ENCODE results near the gene SOAT1.

Gene SOAT1

DNA sequence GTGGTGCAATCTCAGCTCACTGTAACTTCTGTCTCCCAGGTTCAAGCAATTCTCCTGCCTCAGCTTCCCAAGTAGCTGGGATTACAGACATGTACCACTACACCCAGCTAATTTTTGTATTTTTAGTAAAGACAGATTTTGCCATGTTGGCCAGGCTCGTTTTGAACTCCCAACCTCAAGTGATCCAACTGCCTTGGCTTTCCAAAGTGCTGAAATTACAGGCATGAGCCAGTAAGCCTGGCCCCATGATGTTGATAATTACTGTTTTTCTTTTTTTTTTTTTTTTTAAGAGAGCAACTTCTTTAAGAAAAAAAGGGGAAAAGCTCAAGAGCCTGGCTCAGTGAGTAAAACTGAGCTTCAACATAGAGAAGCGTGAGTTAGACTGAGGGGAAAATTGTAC lies 9.6 kb upstream of the SOAT1 start:
- Histone ChIP-seq H2AK5ac (ENCODE audit: low read depth, low read length) (no peak overlapping the region), H3K27ac (replicated peaks; ENCODE audit: low read length) (no peak overlapping the region), H3K27me3 (ENCODE audit: control insufficient read depth in 3 of 3, insufficient read depth in 3 of 3, low read depth in 1 of 3, low read length in 3 of 3) (no peaks in the 10 kb centered on the region), H3K4me1 (ENCODE audit: control insufficient read depth in 2 of 2, insufficient read depth in 1 of 2, low read depth in 1 of 2, low read length in 2 of 2) (no peaks in the 10 kb centered on the region), H3K9ac (ENCODE audit: low read depth, low read length, poor library complexity) (no peak overlapping the region), H3K36me3 (replicated peaks in 1 of 2; ENCODE audit: control insufficient read depth in 2 of 2, insufficient read depth in 2 of 2, low read length in 2 of 2) (no peaks in the 10 kb centered on the region), H3K4me2 (ENCODE audit: insufficient read depth, low read length, poor library complexity, severe bottlenecking) (no peak overlapping the region), H3K9me3 (replicated peaks in 1 of 2; ENCODE audit: control insufficient read depth in 2 of 2, insufficient read depth in 1 of 2, low read depth in 1 of 2, low read length in 2 of 2) (peaks cover 0 to 5% of the 10 kb centered on the region in 2 donors), H3K4ac (ENCODE audit: low read length) (no peak overlapping the region), H3K14ac (ENCODE audit: low read length) (no peak overlapping the region), H3K4me3 (ENCODE audit: low read length in 2 of 2) (no peak overlapping the region), H3K79me1 (ENCODE audit: low read depth, low read length) (no peaks in the 10 kb centered on the region), H2BK12ac (ENCODE audit: low read length) (no peak overlapping the region), H2BK5ac (ENCODE audit: low read length) (no peak overlapping the region), H2AFZ (ENCODE audit: low read length) (no peak overlapping the region), H4K8ac (ENCODE audit: low read depth, low read length) (no peak overlapping the region), H2BK15ac (ENCODE audit: low read length) (no peak overlapping the region), H3K18ac (ENCODE audit: low read length) (no peak overlapping the region), H3K23ac (ENCODE audit: low read depth, low read length, poor library complexity) (no peak overlapping the region), H2BK120ac (ENCODE audit: low read depth, low read length) (no peak overlapping the region), H4K91ac (ENCODE audit: low read depth, low read length, poor library complexity) (no peak overlapping the region)
- no peak for DNase-seq (ENCODE audit: low spot score)
- no CpG with 5 or more reads among the region's 2 CpGs for WGBS, 2 donors (ENCODE audit: extremely low coverage in 2 of 2, insufficient read length in 2 of 2, insufficient replicate concordance in 1 of 2)

GRCh38 chr1:179287946-179288345 lies 5.7 kb upstream of the SOAT1 start:
- H3K14ac ChIP-seq (ENCODE audit: low read length) = no peak overlapping the region
- no peak for DNase-seq (ENCODE audit: low spot score)
- no peak overlapping the region for H3K27ac ChIP-seq (replicated peaks; ENCODE audit: low read length)
- H3K4ac ChIP-seq (ENCODE audit: low read length) = no peak overlapping the region
- no peak overlapping the region for H4K8ac ChIP-seq (ENCODE audit: low read depth, low read length)
- H3K9ac ChIP-seq (ENCODE audit: low read depth, low read length, poor library complexity) = no peak overlapping the region
- H3K4me1 ChIP-seq (ENCODE audit: control insufficient read depth in 2 of 2, insufficient read depth in 1 of 2, low read depth in 1 of 2, low read length in 2 of 2) = peaks cover 0 to 4% of the 10 kb centered on the region in 2 donors
- no peak overlapping the region for H3K4me2 ChIP-seq (ENCODE audit: insufficient read depth, low read length, poor library complexity, severe bottlenecking)
- H2BK120ac ChIP-seq (ENCODE audit: low read depth, low read length) = no peak overlapping the region
- H2AK5ac ChIP-seq (ENCODE audit: low read depth, low read length) = no peak overlapping the region
- no peaks in the 10 kb centered on the region for H3K9me3 ChIP-seq (replicated peaks in 1 of 2; ENCODE audit: control insufficient read depth in 2 of 2, insufficient read depth in 1 of 2, low read depth in 1 of 2, low read length in 2 of 2)
- no peak overlapping the region for H2BK12ac ChIP-seq (ENCODE audit: low read length)
- no peak overlapping the region for H2AFZ ChIP-seq (ENCODE audit: low read length)
- H3K27me3 ChIP-seq (ENCODE audit: control insufficient read depth in 3 of 3, insufficient read depth in 3 of 3, low read depth in 1 of 3, low read length in 3 of 3) = no peaks in the 10 kb centered on the region
- H3K23ac ChIP-seq (ENCODE audit: low read depth, low read length, poor library complexity) = no peak overlapping the region
- H3K18ac ChIP-seq (ENCODE audit: low read length) = no peak overlapping the region
- no peak overlapping the region for H3K4me3 ChIP-seq (ENCODE audit: low read length in 2 of 2)
- H2BK15ac ChIP-seq (ENCODE audit: low read length) = no peak overlapping the region
- no CpG with 5 or more reads among the region's 6 CpGs for WGBS, 2 donors (ENCODE audit: extremely low coverage in 2 of 2, insufficient read length in 2 of 2, insufficient replicate concordance in 1 of 2)
- no peak overlapping the region for H4K91ac ChIP-seq (ENCODE audit: low read depth, low read length, poor library complexity)
- no peak overlapping the region for H2BK5ac ChIP-seq (ENCODE audit: low read length)
- no peaks in the 10 kb centered on the region for H3K79me1 ChIP-seq (ENCODE audit: low read depth, low read length)
- no peaks in the 10 kb centered on the region for H3K36me3 ChIP-seq (replicated peaks in 1 of 2; ENCODE audit: control insufficient read depth in 2 of 2, insufficient read depth in 2 of 2, low read length in 2 of 2)

- Histone ChIP-seq H3K27ac (replicated peaks; ENCODE audit: low read length) (no peak overlapping the region), H3K4ac (ENCODE audit: low read length) (no peak overlapping the region), H3K14ac (ENCODE audit: low read length) (no peak overlapping the region), H2AK5ac (ENCODE audit: low read depth, low read length) (no peak overlapping the region), H4K91ac (ENCODE audit: low read depth, low read length, poor library complexity) (no peak overlapping the region), H3K4me2 (ENCODE audit: insufficient read depth, low read length, poor library complexity, severe bottlenecking) (no peak overlapping the region), H3K9me3 (replicated peaks in 1 of 2; ENCODE audit: control insufficient read depth in 2 of 2, insufficient read depth in 1 of 2, low read depth in 1 of 2, low read length in 2 of 2) (no peaks in the 10 kb centered on the region), H2AFZ (ENCODE audit: low read length) (no peak overlapping the region), H2BK12ac (ENCODE audit: low read length) (no peak overlapping the region), H3K23ac (ENCODE audit: low read depth, low read length, poor library complexity) (no peak overlapping the region), H2BK15ac (ENCODE audit: low read length) (no peak overlapping the region), H3K4me3 (ENCODE audit: low read length in 2 of 2) (no peak overlapping the region), H3K79me1 (ENCODE audit: low read depth, low read length) (no peaks in the 10 kb centered on the region), H2BK5ac (ENCODE audit: low read length) (no peak overlapping the region), H4K8ac (ENCODE audit: low read depth, low read length) (no peak overlapping the region), H3K4me1 (ENCODE audit: control insufficient read depth in 2 of 2, insufficient read depth in 1 of 2, low read depth in 1 of 2, low read length in 2 of 2) (peaks cover 0 to 4% of the 10 kb centered on the region in 2 donors), H3K18ac (ENCODE audit: low read length) (no peak overlapping the region), H3K36me3 (replicated peaks in 1 of 2; ENCODE audit: control insufficient read depth in 2 of 2, insufficient read depth in 2 of 2, low read length in 2 of 2) (no peaks in the 10 kb centered on the region), H2BK120ac (ENCODE audit: low read depth, low read length) (no peak overlapping the region), H3K9ac (ENCODE audit: low read depth, low read length, poor library complexity) (no peak overlapping the region), H3K27me3 (ENCODE audit: control insufficient read depth in 3 of 3, insufficient read depth in 3 of 3, low read depth in 1 of 3, low read length in 3 of 3) (no peaks in the 10 kb centered on the region)
- WGBS, 2 donors (ENCODE audit: extremely low coverage in 2 of 2, insufficient read length in 2 of 2, insufficient replicate concordance in 1 of 2) = no CpG with 5 or more reads among the region's 2 CpGs
- DNase-seq (ENCODE audit: low spot score) = no peak
These were observed 4.6 kb upstream of the SOAT1 start for GRCh38 chr1:179288977-179289376.

GRCh38 chr1:179295164-179295755 lies 1.7 kb downstream of the SOAT1 start:
- Histone ChIP-seq H2BK12ac (ENCODE audit: low read length) (no peak overlapping the region), H3K23ac (ENCODE audit: low read depth, low read length, poor library complexity) (no peak overlapping the region), H2BK5ac (ENCODE audit: low read length) (no peak overlapping the region), H3K4me1 (ENCODE audit: control insufficient read depth in 2 of 2, insufficient read depth in 1 of 2, low read depth in 1 of 2, low read length in 2 of 2) (peaks cover 0 to 4% of the 10 kb centered on the region in 2 donors), H3K27me3 (ENCODE audit: control insufficient read depth in 3 of 3, insufficient read depth in 3 of 3, low read depth in 1 of 3, low read length in 3 of 3) (no peaks in the 10 kb centered on the region), H3K9me3 (replicated peaks in 1 of 2; ENCODE audit: control insufficient read depth in 2 of 2, insufficient read depth in 1 of 2, low read depth in 1 of 2, low read length in 2 of 2) (no peaks in the 10 kb centered on the region), H3K18ac (ENCODE audit: low read length) (no peak overlapping the region), H2AK5ac (ENCODE audit: low read depth, low read length) (no peak overlapping the region), H3K4me3 (ENCODE audit: low read length in 2 of 2) (no peak overlapping the region), H3K36me3 (replicated peaks in 1 of 2; ENCODE audit: control insufficient read depth in 2 of 2, insufficient read depth in 2 of 2, low read length in 2 of 2) (peaks cover 0 to 6% of the 10 kb centered on the region in 2 donors), H4K8ac (ENCODE audit: low read depth, low read length) (no peak overlapping the region), H4K91ac (ENCODE audit: low read depth, low read length, poor library complexity) (no peak overlapping the region), H3K9ac (ENCODE audit: low read depth, low read length, poor library complexity) (no peak overlapping the region), H3K27ac (replicated peaks; ENCODE audit: low read length) (no peak overlapping the region), H2BK120ac (ENCODE audit: low read depth, low read length) (no peak overlapping the region), H3K4me2 (ENCODE audit: insufficient read depth, low read length, poor library complexity, severe bottlenecking) (no peak overlapping the region), H3K4ac (ENCODE audit: low read length) (no peak overlapping the region), H3K79me1 (ENCODE audit: low read depth, low read length) (no peaks in the 10 kb centered on the region), H2AFZ (ENCODE audit: low read length) (no peak overlapping the region), H2BK15ac (ENCODE audit: low read length) (no peak overlapping the region), H3K14ac (ENCODE audit: low read length) (no peak overlapping the region)
- WGBS, 2 donors (ENCODE audit: extremely low coverage in 2 of 2, insufficient read length in 2 of 2, insufficient replicate concordance in 1 of 2) = no CpG with 5 or more reads among the region's 2 CpGs
- no peak for DNase-seq (ENCODE audit: low spot score)

Data from neuronal stem cell (in vitro differentiated cells).